MG63 (cell line): Measurements from ENCODE around the gene CECR2. TPM values are rescaled to one million over a fixed set of nuclear protein-coding genes. Genes with fewer than 3 reads are reported as not detected.

ENCODE experiments used
- DNase-seq: peaks from one replicate; pipeline ENCODE4 v3.0.0-alpha.2; 2020
- H3K27me3 ChIP-seq: fragments of 250-450 bp; sonication (Bioruptor Pico); 2 replicates; pipeline ENCODE4 v1.5.1; 2020; ENCODE audit warnings: mild to moderate bottlenecking, moderate library complexity
- H3K36me3 ChIP-seq: fragments of 250-450 bp; sonication (Bioruptor Pico); 2 replicates; pipeline ENCODE4 v1.5.1; 2020; ENCODE audit warnings: mild to moderate bottlenecking, moderate library complexity
- H3K4me3 ChIP-seq: fragments of 250-450 bp; sonication (Bioruptor Pico); 2 replicates; pipeline ENCODE4 v1.5.1; 2020; ENCODE audit warnings: mild to moderate bottlenecking, moderate library complexity
- H3K9me3 ChIP-seq: fragments of 250-450 bp; sonication (Bioruptor Pico); 2 replicates; pipeline ENCODE4 v1.5.1; 2020; ENCODE audit warnings: mild to moderate bottlenecking, moderate library complexity
- total RNA-seq: library from RNA; depleted of rRNA; stranded (reverse); fragments of >200 nt; shearing (Covaris generic); gene quantifications from 2 replicates; pipeline ENCODE4 v1.2.3, GENCODE V29; 2014; ENCODE audit warnings: low replicate concordance

The CECR2 gene
- total RNA-seq, 1 experiment from 2014 or later: 0.20 TPM

- no peaks in the 10 kb centered on the region for H3K27me3 ChIP-seq
- H3K4me3 ChIP-seq: no peak overlapping the region
- no peaks in the 10 kb centered on the region for H3K36me3 ChIP-seq
- H3K9me3 ChIP-seq: no peaks in the 10 kb centered on the region
- DNase-seq: no peak
Measured at GRCh38 chr22:17381192-17381913, 12.1 kb downstream of the CECR2 start.

DNA sequence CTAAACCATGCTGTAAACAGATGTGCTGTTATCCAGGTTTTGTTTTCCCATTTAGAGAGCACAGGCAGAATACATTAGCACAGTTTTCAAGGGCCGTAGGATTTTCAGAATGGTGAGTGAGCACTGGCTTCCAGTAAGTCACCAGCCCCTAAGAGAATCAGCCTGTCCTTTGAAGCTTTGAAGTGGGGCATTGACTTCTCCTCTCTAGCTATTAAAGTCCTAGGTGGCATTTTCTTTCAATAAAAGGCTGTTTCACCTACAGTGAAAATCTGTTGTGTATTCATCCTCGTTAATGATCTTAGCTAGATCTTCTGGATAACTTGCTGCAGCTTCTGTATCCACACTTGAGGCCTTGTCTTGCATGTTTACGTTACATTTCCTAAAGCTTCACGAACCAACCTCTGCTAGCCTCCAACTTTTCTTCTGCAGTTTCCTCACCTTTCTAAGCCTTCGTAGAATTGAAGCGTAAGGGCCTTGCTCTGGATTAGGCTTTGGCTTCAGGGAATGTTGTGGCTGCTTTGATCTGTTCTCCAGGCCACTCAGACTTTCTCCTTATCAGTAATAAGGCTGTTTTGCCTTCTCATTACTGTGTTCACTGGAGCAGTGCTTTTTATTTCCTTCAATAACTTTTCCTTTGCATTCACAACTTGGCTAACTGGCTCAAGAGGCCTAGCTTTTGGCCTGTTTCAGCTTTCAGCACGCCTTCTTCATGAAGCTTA is 15.5 kb downstream of the CECR2 start:
- H3K36me3 ChIP-seq: no peaks in the 10 kb centered on the region

GRCh38 chr22:17387356-17387755 is 18.1 kb downstream of the CECR2 start:
- Histone ChIP-seq H3K36me3 (no peaks in the 10 kb centered on the region), H3K9me3 (no peaks in the 10 kb centered on the region), H3K4me3 (no peak overlapping the region), H3K27me3 (no peaks in the 10 kb centered on the region)
- no peak for DNase-seq

More for the DNA sequence above, 15.5 kb downstream of the CECR2 start:
- DNase-seq: no peak
- no peaks in the 10 kb centered on the region for H3K9me3 ChIP-seq
- H3K4me3 ChIP-seq: no peak overlapping the region
- H3K27me3 ChIP-seq: no peaks in the 10 kb centered on the region

GRCh38 chr22:17388235-17388634 is 19.0 kb downstream of the CECR2 start:
- no peaks in the 10 kb centered on the region for H3K9me3 ChIP-seq
- H3K4me3 ChIP-seq: no peak overlapping the region
- DNase-seq: no peak
- H3K36me3 ChIP-seq: no peaks in the 10 kb centered on the region
- no peaks in the 10 kb centered on the region for H3K27me3 ChIP-seq

- DNase-seq: no peak
- Histone ChIP-seq H3K36me3 (no peaks in the 10 kb centered on the region), H3K9me3 (no peaks in the 10 kb centered on the region), H3K27me3 (no peaks in the 10 kb centered on the region), H3K4me3 (no peak overlapping the region)
Measured at GRCh38 chr22:17390087-17390486, 20.8 kb downstream of the CECR2 start.

GRCh38 chr22:17396516-17396915 is 27.3 kb downstream of the CECR2 start:
- Histone ChIP-seq H3K27me3 (no peaks in the 10 kb centered on the region), H3K9me3 (no peaks in the 10 kb centered on the region), H3K4me3 (no peak overlapping the region), H3K36me3 (no peaks in the 10 kb centered on the region)
- no peak for DNase-seq

DNA sequence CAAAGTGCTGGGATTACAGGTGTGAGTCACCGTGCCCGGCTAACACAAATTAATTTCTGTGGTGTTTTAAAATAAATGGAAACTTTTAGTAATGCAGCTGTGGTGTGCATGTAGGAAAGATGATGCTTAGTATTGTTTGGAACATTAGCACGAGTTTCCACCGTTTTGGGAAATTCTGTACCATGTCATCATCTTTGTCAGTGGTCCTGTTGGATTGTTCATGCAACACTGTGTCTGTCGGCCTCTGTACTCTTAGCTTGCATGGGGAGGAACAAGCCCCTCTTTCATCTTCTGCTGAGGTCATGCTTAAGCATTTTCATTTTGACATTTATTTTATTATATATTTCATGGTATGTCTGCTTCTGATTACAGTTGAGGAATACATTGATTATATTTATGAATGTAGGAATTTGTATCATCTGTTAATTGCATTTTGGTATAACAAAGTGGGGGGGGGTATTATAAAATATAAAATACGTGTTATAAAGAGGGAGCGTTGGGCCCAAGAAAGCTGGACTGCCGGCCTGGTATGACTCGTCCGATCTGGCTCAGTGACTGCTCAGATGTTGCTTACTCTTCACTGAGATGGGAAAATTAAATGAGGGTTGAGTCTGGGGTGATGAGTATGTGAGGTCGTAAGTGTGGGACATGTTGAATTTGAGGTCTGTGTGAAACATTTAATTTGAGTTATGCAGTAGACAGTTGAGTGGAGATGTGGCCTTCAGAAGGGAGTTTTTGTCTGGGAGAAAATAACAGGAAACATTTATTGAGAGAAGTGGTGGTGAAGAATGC is 28.7 kb downstream of the CECR2 start:
- Histone ChIP-seq H3K9me3 (no peaks in the 10 kb centered on the region), H3K36me3 (no peaks in the 10 kb centered on the region), H3K4me3 (no peak overlapping the region), H3K27me3 (no peaks in the 10 kb centered on the region)
- DNase-seq: peak; percentile 28

GRCh38 chr22:17400305-17400704 is 31.0 kb downstream of the CECR2 start:
- no peaks in the 10 kb centered on the region for H3K9me3 ChIP-seq
- no peak for DNase-seq

GRCh38 chr22:17401728-17402127 is 32.5 kb downstream of the CECR2 start:
- DNase-seq: no peak
- Histone ChIP-seq H3K9me3 (no peaks in the 10 kb centered on the region), H3K36me3 (no peaks in the 10 kb centered on the region), H3K27me3 (no peaks in the 10 kb centered on the region), H3K4me3 (no peak overlapping the region)

More at GRCh38 chr22:17400305-17400704, 31.0 kb downstream of the CECR2 start:
- Histone ChIP-seq H3K36me3 (no peaks in the 10 kb centered on the region), H3K4me3 (no peak overlapping the region), H3K27me3 (no peaks in the 10 kb centered on the region)

DNA sequence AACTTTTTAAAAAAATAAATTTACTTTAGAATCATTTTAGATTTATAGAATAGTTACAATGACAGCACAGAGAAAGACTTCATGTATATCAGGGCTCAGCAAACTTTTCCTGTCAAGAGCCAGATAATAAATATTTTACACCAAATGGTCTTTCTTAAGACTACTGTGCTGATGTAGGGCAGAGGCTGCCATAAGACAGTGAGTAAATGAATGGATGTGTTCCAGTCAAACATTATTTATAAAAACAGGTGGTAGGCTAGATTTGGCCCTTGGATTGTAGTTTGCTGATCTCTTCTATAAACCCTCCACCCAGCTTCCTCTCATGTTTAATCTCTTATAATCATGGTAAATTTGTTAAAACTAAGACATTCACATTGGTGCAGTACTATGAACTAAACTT is 33.0 kb downstream of the CECR2 start:
- no peak overlapping the region for H3K4me3 ChIP-seq
- DNase-seq: no peak
- H3K27me3 ChIP-seq: no peaks in the 10 kb centered on the region
- no peaks in the 10 kb centered on the region for H3K9me3 ChIP-seq
- no peaks in the 10 kb centered on the region for H3K36me3 ChIP-seq

- Histone ChIP-seq H3K4me3 (no peak overlapping the region), H3K9me3 (no peaks in the 10 kb centered on the region), H3K27me3 (no peaks in the 10 kb centered on the region), H3K36me3 (no peaks in the 10 kb centered on the region)
- DNase-seq: no peak
Measured at GRCh38 chr22:17403906-17404305, 34.6 kb downstream of the CECR2 start.

GRCh38 chr22:17407643-17408042 is 38.4 kb downstream of the CECR2 start:
- no peaks in the 10 kb centered on the region for H3K9me3 ChIP-seq
- H3K36me3 ChIP-seq: no peaks in the 10 kb centered on the region
- DNase-seq: no peak
- no peaks in the 10 kb centered on the region for H3K27me3 ChIP-seq
- no peak overlapping the region for H3K4me3 ChIP-seq

- Histone ChIP-seq H3K9me3 (no peaks in the 10 kb centered on the region), H3K4me3 (no peak overlapping the region), H3K36me3 (no peaks in the 10 kb centered on the region), H3K27me3 (no peaks in the 10 kb centered on the region)
- peak; percentile 11 for DNase-seq
Measured at GRCh38 chr22:17410576-17410975, 41.3 kb downstream of the CECR2 start.

GRCh38 chr22:17411213-17411612 is 42.0 kb downstream of the CECR2 start:
- Histone ChIP-seq H3K9me3 (no peaks in the 10 kb centered on the region), H3K4me3 (no peak overlapping the region), H3K36me3 (no peaks in the 10 kb centered on the region), H3K27me3 (no peaks in the 10 kb centered on the region)
- no peak for DNase-seq

GRCh38 chr22:17412232-17412631 is 43.0 kb downstream of the CECR2 start:
- Histone ChIP-seq H3K27me3 (no peaks in the 10 kb centered on the region), H3K36me3 (no peaks in the 10 kb centered on the region), H3K4me3 (no peak overlapping the region), H3K9me3 (no peaks in the 10 kb centered on the region)
- no peak for DNase-seq

- Histone ChIP-seq H3K36me3 (no peaks in the 10 kb centered on the region), H3K27me3 (no peaks in the 10 kb centered on the region), H3K9me3 (no peaks in the 10 kb centered on the region), H3K4me3 (no peak overlapping the region)
- no peak for DNase-seq
Measured at GRCh38 chr22:17418890-17419324, 49.6 kb downstream of the CECR2 start.

- Histone ChIP-seq H3K9me3 (no peaks in the 10 kb centered on the region), H3K4me3 (no peak overlapping the region), H3K36me3 (no peaks in the 10 kb centered on the region), H3K27me3 (no peaks in the 10 kb centered on the region)
- no peak for DNase-seq
Measured at GRCh38 chr22:17419348-17419747, 50.1 kb downstream of the CECR2 start.
